GM23338 (cell line): ENCODE measurements around the gene KRT12. TPM values are rescaled to one million over a fixed set of nuclear protein-coding genes. Genes with fewer than 3 reads are reported as not detected.

Experiments used
- ATAC-seq: fragments of 200-7000 bp; cut with Tn5 transposase; 3 replicates; pipeline ENCODE4 v1.9.1; 2020
- DNase-seq: peaks from one replicate; pipeline ENCODE4 v3.0.0-alpha.2; 2015; ENCODE audit warnings: low spot score
- H2AFZ ChIP-seq: fragments of 200-600 bp; sonication (generic); 2 replicates; pipeline ENCODE4 v1.8.0; 2016; ENCODE audit warnings: antibody characterized with exemption, mild to moderate bottlenecking, moderate library complexity
- H3F3A ChIP-seq: fragments of 200-600 bp; sonication (generic); replicated peaks from 2 replicates; pipeline ENCODE4 v1.8.0; 2017; ENCODE audit warnings: antibody characterized with exemption, mixed run types, low read depth
- H3K27ac ChIP-seq: fragments of 200-600 bp; sonication (generic); 2 replicates; pipeline ENCODE4 v1.6.1; 2016; ENCODE audit warnings: low read depth
- H3K27me3 ChIP-seq: fragments of 200-600 bp; sonication (generic); 2 replicates; pipeline ENCODE4 v1.8.0; 2016; ENCODE audit warnings: mild to moderate bottlenecking, mixed run types, moderate library complexity; ENCODE audit not compliant: insufficient read depth
- H3K36me3 ChIP-seq: fragments of 200-600 bp; sonication (generic); 2 replicates; pipeline ENCODE4 v1.8.0; 2016; ENCODE audit warnings: mild to moderate bottlenecking; ENCODE audit not compliant: insufficient read depth
- H3K4me1 ChIP-seq: fragments of 200-600 bp; sonication (generic); 2 replicates; pipeline ENCODE4 v1.8.0; 2016; ENCODE audit warnings: mild to moderate bottlenecking, moderate library complexity; ENCODE audit not compliant: insufficient read depth
- H3K4me2 ChIP-seq: fragments of 200-600 bp; sonication (generic); 2 replicates; pipeline ENCODE4 v1.7.1; 2017; ENCODE audit warnings: mixed run types
- H3K4me3 ChIP-seq: fragments of 200-600 bp; sonication (generic); 2 replicates; pipeline ENCODE4 v1.6.1; 2016; ENCODE audit warnings: mixed run types
- H3K79me2 ChIP-seq: fragments of 200-600 bp; sonication (generic); replicated peaks from 2 replicates; pipeline ENCODE4 v1.8.0; 2017; ENCODE audit warnings: mild to moderate bottlenecking; ENCODE audit not compliant: insufficient read depth
- H3K9me2 ChIP-seq: fragments of 200-600 bp; sonication (generic); 2 replicates; pipeline ENCODE4 v1.8.0; 2017; ENCODE audit not compliant: insufficient read depth
- H4K20me1 ChIP-seq: fragments of 200-600 bp; sonication (generic); replicated peaks from 2 replicates; pipeline ENCODE4 v1.8.0; 2017; ENCODE audit warnings: mild to moderate bottlenecking; ENCODE audit not compliant: insufficient read depth
- H3K27ac Mint-ChIP-seq: 2 replicates; pipeline ENCODE4 v1.8.0; 2020; ENCODE audit warnings: inconsistent platforms, mild to moderate bottlenecking, moderate library complexity, mixed read lengths
- H3K27me3 Mint-ChIP-seq: 3 replicates; pipeline ENCODE4 v1.8.0; 2022; ENCODE audit warnings: low read depth, mild to moderate bottlenecking, moderate library complexity, mixed read lengths, inconsistent platforms; ENCODE audit not compliant: insufficient read depth, poor library complexity
- H3K36me3 Mint-ChIP-seq: 3 replicates; pipeline ENCODE4 v1.8.0; 2021; ENCODE audit warnings: low read depth, mild to moderate bottlenecking, inconsistent platforms, moderate library complexity, mixed read lengths
- H3K4me1 Mint-ChIP-seq: 3 replicates; pipeline ENCODE4 v1.8.0; 2020; ENCODE audit warnings: mild to moderate bottlenecking, inconsistent platforms, mixed read lengths
- H3K4me3 Mint-ChIP-seq: 3 replicates; pipeline ENCODE4 v1.8.0; 2021; ENCODE audit warnings: moderate library complexity, mild to moderate bottlenecking, inconsistent platforms, mixed read lengths
- H3K9me3 Mint-ChIP-seq: 3 replicates; pipeline ENCODE4 v1.8.0; 2020; ENCODE audit warnings: moderate library complexity, mild to moderate bottlenecking, inconsistent platforms, mixed read lengths
- CREB1 ChIP-seq: fragments of 250-450 bp; sonication (Bioruptor Pico); IDR thresholded peaks from 2 replicates; pipeline ENCODE4 v1.5.0; 2020; ENCODE audit warnings: low read depth, mild to moderate bottlenecking, moderate library complexity
- CTCF ChIP-seq, 2 experiments: fragments of 200-600 bp in 1 of 2; sonication (generic) in 1 of 2; conservative IDR thresholded peaks; 2 replicates each; pipeline versions ENCODE4 v1.5.1 to v1.6.1; 2016 to 2017; ENCODE audit warnings: antibody characterized with exemption in 2 of 2, low read depth in 2 of 2, mild to moderate bottlenecking in 2 of 2, moderate library complexity in 1 of 2
- ETS1 ChIP-seq: IDR thresholded peaks from 2 replicates; pipeline ENCODE4 v1.6.1; 2016; ENCODE audit warnings: antibody characterized with exemption
- EZH2 ChIP-seq: fragments of 200-600 bp; sonication (generic); IDR thresholded peaks from one replicate; pipeline ENCODE4 v1.8.0; 2017; ENCODE audit warnings: antibody characterized with exemption, mild to moderate bottlenecking, low read depth; ENCODE audit not compliant: unreplicated experiment
- EZH2phosphoT487 ChIP-seq: fragments of 200-600 bp; sonication (generic); IDR thresholded peaks from one replicate; pipeline ENCODE4 v1.8.1; 2018; ENCODE audit warnings: antibody characterized with exemption; ENCODE audit not compliant: unreplicated experiment
- JUNB ChIP-seq: IDR thresholded peaks from one replicate; pipeline ENCODE4 v1.6.1; 2016; ENCODE audit warnings: antibody characterized with exemption; ENCODE audit not compliant: unreplicated experiment
- NANOG ChIP-seq: IDR thresholded peaks from 2 replicates; pipeline ENCODE4 v1.6.1; 2016; ENCODE audit warnings: antibody characterized with exemption, borderline replicate concordance
- POLR2AphosphoS5 ChIP-seq: IDR thresholded peaks from 2 replicates; pipeline ENCODE4 v1.6.1; 2016; ENCODE audit warnings: antibody characterized with exemption, low read depth
- REST ChIP-seq: IDR thresholded peaks from one replicate; pipeline ENCODE4 v1.6.1; 2018; ENCODE audit warnings: antibody characterized with exemption; ENCODE audit not compliant: unreplicated experiment
- STAT1 ChIP-seq: IDR thresholded peaks from one replicate; pipeline ENCODE4 v1.6.1; 2016; ENCODE audit warnings: antibody characterized with exemption; ENCODE audit not compliant: unreplicated experiment
- ZNF114 ChIP-seq: fragments of 250-450 bp; sonication (Bioruptor Pico); IDR thresholded peaks from 2 replicates; pipeline ENCODE4 v1.5.0; 2020; ENCODE audit warnings: mild to moderate bottlenecking, moderate library complexity
- ZNF331 ChIP-seq: fragments of 250-450 bp; sonication (Bioruptor Pico); IDR thresholded peaks from 2 replicates; pipeline ENCODE4 v1.5.0; 2020; ENCODE audit warnings: low read depth, mild to moderate bottlenecking, moderate library complexity
- ZNF462 ChIP-seq: fragments of 250-450 bp; sonication (Bioruptor Pico); IDR thresholded peaks from 2 replicates; pipeline ENCODE4 v1.5.0; 2020; ENCODE audit warnings: mild to moderate bottlenecking, moderate library complexity
- polyA plus RNA-seq: library from polyadenylated mRNA; unstranded; fragments of >200 nt; fragmentation: Nextera tagmentation; extraction: Ambion mirVana; gene quantifications from 2 replicates; pipeline ENCODE4 v1.2.1, GENCODE V29; 2016
- total RNA-seq: library from RNA; depleted of rRNA; stranded (reverse); fragments of >200 nt; shearing (Covaris generic); gene quantifications from 2 replicates; pipeline ENCODE4 v1.2.3, GENCODE V29; 2014

The KRT12 gene
- total and polyA plus RNA-seq, 2 experiments from 2014 or later = not detected

- Histone ChIP-seq H3K79me2 (no peaks in the 10 kb centered on the region), H3K27me3 (no peaks in the 10 kb centered on the region), H3K36me3 (no peaks in the 10 kb centered on the region), H3K4me1 (no peaks in the 10 kb centered on the region; the same call in 1 of the 2 replicates), H3K4me3 (no peak overlapping the region), H3K4me2 (no peak overlapping the region), H2AFZ (no peak overlapping the region; the same call in 1 of the 2 replicates), H4K20me1 (no peaks in the 10 kb centered on the region), H3K9me2 (no peaks in the 10 kb centered on the region), H3K27ac (no peak overlapping the region), H3F3A (no peaks in the 10 kb centered on the region)
- Mint-ChIP-seq H3K27me3 (peaks cover 2% of the 10 kb centered on the region), H3K4me1 (peaks cover 11% of the 10 kb centered on the region; the same call in 2 of the 3 replicates), H3K4me3 (no peak overlapping the region), H3K9me3 (no peaks in the 10 kb centered on the region), H3K36me3 (no peaks in the 10 kb centered on the region), H3K27ac (no peak overlapping the region)
- DNase-seq = no peak
- ATAC-seq = no peak
- TF ChIP-seq ZNF114 (CRISPR knock-in tag) (no peak), NANOG (no peak), ZNF331 (CRISPR knock-in tag) (no peak), CREB1 (CRISPR knock-in tag) (no peak), EZH2 (no peak), EZH2phosphoT487 (no peak), STAT1 (no peak), CTCF (conservative IDR thresholded peaks at IDR 0.05; ENCODE audit: low read depth in 2 of 2) (no peak), POLR2AphosphoS5 (no peak), ZNF462 (CRISPR knock-in tag) (no peak), JUNB (no peak), ETS1 (no peak), REST (no peak)
Observed at GRCh38 chr17:40902498-40902897, 35.5 kb upstream of the KRT12 start.
